ENCODE measurements around the gene SLC17A7. TPM values are rescaled to one million over a fixed set of nuclear protein-coding genes. Genes with fewer than 3 reads are reported as not detected.
"Not testable (repeated sequence)": the region's sequence is repeated elsewhere in the genome, so short reads cannot be mapped to it uniquely, and the experiment has no call there.

The SLC17A7 gene
- total RNA-seq, result not detected

DNA sequence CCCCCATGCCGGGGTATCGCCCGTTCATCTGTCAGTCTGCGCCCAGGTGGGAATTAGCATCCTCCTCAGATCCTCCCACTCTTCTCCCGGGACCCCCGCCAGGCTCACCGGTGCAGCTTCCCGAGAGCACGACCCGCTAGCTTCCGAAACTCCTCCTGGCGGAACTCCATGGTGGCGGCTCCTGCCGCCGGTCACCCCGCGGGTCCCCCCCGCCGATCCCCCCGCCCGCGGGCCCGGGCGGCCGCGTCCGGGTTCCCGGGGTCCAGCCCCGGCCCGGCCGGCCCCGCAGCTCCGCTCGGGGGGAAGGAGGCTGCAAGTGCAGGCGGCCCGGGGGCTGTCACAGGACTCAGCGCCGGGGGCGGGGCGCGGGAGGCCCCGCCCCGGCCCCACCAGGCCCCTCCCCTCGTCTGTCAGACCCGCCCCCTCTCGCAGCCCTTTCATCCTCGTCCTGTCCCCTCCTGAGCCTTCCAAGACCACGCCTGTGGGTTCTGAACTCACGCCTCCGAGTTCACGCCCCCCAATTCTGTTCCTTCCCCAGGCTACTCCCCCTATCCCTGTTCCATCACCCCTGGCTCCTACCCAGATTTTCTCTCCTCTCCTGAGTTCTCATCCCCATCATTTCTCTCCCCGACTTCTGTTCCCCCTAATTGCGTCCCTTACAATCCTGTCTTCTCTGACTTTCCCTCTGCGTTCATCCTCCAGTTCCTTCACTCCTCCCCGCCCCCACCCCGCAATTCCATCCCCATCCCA, at the start of gene SLC17A7:
SLC17A7 (minus strand) TSS at position 318 of the 750 bp plus-strand sequence; CDS start at position 170, 148 bp downstream.
- no peak for DNase-seq

DNA sequence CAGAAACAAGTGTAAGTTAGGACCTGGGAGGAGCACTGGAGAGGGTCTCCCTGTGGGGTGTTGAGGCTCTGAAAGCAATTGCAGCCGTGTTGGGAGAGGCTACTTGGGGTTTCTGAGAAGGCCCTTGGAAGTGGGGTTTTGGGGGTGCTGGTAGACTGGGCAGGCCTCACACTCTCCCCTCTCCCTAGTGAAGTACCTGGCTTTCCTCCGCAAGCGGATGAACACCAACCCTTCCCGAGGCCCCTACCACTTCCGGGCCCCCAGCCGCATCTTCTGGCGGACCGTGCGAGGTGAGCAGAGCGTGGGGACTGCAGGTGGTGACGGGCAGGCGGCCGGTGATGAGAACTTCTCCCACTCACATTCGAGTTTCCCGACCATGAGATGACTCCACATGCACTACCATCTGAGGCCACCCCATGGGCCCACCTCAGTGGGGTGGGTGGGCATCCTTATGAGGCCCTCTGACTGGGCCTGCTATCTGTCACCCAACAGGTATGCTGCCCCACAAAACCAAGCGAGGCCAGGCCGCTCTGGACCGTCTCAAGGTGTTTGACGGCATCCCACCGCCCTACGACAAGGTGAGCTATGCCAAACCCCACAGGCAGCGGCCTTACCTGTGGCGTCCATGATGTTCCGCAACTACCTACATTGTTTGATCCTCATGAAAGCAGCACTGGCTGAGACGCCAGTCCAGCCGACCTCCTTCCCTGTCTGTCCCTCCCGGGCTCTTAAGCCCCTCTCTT, 49.1 kb upstream of the SLC17A7 start:
- no peak for DNase-seq

DNA sequence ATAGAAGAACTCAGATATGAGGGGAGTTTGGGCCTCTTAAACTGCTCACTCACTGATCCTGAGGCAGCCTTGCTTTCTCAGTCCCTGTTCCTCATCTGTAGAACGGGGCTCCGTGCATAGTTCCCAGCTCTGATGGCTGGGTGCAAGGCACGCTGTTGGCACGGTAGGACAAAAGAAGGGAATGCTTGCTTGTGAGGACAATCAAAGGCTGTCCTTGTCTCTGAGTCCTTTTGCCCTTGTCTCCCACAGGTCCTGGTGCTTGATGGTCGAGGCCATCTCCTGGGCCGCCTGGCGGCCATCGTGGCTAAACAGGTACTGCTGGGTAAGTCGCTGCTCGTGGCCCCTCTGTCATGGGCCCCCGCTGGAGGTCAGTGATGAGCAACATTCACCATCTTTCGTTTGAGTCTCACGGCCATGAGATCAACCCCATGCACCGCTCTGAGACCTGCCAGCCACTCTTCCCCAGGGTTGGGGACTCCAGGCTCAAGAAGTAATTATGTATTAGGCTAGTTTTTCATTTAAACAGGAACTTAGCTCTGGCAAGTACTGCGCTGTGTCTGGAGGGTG, 48.4 kb upstream of the SLC17A7 start:
- DNase-seq, result no peak

- DNase-seq, result no peak
Observed at GRCh38 chr19:49488863-49489537, 47.7 kb upstream of the SLC17A7 start.

DNA sequence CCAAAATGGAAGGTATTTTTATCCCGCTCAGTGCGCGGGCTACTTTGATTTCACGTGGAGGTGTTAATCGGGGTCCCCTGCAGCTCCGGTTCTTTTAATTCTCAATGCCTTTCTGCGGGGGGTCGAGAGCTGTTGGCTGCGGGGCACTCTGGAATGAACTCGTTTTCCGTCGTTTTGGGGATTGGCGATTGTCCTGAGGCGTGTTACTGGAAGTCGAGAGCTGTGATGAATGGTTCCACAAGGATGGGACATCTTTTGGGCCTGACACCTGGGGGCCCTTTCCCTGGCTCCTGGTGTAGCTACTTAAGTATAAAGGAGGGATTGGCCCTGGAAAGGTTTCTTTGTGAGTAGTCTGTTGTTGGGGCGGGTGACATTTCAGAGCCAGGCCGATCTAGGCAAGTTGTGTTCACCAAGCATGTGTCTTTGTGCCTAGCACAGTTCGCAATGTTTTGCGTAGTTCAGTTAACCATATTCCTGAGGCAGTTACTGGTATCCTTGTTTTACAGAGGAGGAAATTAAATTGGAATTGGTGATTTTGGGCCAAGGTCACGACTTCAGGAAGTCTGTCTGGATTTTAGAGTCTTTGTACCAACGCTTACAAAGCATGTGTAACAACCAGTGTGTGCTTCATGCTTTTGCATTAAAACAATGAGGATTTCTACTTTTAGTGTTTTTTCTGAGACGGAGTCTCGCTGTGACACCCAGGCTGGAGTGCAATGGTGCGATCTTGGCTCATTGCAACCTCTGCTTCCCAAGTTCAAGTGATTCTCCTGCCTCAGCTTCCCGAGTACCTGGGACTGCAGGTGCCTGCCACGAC, 46.9 kb upstream of the SLC17A7 start:
- DNase-seq, result no peak

DNA sequence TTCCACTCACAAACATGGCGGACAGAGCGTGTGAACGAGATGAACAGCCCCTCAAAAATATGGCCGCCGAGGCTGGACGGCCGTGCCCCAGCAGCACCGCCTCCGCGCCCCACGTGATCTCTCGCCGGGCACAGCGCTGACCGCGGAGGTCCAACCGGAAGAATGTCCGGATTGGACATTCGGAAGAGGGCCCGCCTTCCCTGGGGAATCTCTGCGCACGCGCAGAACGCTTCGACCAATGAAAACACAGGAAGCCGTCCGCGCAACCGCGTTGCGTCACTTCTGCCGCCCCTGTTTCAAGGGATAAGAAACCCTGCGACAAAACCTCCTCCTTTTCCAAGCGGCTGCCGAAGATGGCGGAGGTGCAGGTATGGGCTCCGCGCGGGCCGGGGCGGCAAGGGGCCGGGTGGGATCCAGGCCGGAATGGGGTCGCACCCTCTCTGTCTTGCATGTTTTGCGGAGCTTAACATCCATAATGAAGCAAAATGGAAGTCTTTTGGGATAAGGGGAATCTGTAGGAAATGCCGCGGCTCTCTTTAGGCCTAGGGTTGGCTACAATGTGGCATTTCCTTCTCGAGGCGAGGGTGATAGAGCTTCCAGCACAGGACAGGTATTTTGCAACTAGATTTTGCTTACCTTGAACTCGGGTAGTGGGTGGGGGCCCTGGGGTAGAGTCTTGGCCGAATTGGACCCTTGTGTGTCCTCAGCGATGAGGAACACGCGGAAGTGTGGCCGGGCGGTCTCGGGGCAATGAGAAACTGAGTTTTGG, 46.1 kb upstream of the SLC17A7 start, which contains the start of gene RPL13A:
RPL13A (plus strand) TSS at position 332 of the 769 bp plus-strand sequence; CDS start at position 354, 22 bp downstream.
- DNase-seq, result peak; percentile 99

- no peak for DNase-seq
Observed at GRCh38 chr19:49486710-49487276, 45.5 kb upstream of the SLC17A7 start.

DNA sequence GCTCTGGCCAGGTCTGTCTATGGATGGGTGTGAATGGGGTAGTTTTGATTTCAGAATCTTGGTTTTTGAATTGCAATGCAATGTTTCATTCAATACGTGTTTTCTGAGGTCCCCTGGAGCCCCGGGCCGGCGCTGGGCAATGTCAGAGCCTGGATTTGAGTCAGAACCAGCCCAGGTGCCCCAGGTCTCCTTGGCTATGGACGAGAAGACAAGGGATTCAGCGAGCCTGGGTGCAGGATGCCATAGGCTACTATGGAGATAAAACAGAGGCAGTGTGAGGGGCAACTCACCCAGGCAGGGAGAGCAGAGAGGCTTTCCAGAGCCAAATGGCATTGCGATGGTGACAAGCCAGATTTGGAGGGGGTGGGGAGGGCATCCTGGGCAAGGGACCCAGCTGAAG, 44.9 kb upstream of the SLC17A7 start:
- DNase-seq, result no peak

DNA sequence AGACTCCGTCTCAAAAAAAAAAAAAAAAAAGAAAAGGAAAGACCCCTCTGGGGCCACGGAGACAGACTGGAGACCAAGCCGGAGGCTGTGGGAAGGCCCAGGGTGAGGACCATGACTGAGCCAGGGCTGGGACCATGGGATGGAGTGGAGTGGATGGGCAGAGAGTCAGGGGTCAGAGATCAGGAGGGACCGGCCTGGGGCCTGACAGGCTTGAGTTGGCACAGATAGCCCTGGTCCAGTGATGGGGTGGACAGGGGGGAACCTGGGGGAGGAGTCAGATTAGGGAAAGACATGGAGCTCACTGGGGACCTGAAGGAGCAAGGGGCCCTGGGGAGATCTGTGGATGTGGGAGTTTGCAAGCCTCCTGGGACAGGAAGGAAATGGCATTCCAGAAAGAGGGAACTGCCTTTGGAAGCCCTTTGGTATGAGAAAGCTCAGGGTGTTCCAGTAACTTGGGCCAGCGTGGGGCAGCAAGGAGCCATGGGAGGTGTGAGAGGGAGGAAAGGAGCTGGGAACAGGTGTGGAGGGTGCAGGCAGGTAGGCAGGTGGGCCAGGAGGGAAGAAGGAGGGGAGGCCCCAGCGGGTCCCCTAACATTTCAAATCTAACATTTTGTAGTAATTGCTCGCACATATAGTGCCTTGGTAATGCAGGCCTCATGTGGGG, 39.8 kb upstream of the SLC17A7 start:
- no peak for DNase-seq

DNA sequence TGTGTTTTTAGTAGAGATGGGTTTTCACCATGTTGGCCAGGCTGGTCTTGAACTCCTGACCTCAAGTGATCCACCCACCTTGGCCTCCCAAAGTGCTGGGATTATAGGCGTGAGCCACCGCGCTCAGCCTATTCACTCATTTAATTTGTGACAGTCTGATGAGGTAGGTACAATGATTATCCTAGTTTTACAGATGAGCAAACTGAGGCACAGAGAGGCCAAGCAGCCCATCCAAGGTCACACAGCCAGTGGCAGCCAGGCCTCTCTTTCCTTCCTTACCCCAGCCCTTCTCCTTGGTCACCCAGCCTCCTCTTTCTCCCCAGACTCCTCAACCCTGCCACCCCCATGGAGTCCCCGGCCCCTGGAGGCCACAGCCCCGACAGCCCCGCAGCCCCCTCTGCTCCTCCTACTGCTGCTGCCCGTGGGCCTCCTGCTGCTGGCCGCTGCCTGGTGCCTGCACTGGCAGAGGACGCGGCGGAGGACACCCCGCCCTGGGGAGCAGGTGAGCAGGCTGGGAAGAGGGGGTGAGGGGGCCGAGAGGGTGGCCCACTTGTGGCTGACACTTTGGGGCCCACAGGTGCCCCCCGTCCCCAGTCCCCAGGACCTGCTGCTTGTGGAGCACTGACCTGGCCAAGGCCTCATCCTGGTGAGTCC, 38.8 kb upstream of the SLC17A7 start:
- no peak for DNase-seq

DNA sequence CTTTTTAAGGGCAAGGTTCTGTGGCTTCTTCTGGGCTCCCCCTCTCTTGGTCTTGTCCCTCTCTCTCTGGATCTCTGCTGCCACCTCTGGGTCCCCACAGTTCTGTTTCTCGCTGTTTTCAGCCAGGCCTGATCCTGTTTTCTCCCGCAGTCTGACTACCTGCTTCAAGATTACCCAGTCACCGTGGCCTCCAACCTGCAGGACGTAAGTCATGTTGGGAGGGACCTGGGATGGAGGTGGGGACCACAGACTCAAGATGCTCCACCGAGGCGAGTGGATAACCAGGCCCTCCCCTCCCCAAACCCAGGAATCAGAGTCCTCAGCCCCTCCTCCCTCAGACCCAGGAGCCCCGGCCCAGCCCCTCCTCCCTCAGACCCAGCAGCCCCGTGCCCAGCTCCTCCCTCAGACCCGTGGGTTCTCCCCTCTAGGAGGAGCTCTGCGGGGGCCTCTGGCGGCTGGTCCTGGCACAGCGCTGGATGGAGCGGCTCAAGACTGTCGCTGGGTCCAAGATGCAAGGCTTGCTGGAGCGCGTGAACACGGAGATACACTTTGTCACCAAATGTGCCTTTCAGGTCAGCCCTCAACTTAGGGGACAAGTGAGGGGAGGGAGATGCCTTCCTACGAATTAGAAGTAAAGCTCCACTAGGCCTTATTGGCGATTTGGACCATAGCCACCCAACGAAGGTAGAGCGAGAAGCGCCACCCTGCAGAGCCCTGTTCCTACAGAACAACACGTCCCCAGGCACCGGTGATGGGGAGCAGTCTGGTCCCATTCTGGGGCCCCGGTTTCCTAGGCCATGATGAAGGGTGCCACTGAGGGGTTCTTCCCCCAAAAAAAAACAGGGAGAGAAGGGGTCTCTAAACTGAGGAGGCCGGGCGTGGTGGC, 34.9 kb upstream of the SLC17A7 start:
- peak; percentile 53 for DNase-seq

DNA sequence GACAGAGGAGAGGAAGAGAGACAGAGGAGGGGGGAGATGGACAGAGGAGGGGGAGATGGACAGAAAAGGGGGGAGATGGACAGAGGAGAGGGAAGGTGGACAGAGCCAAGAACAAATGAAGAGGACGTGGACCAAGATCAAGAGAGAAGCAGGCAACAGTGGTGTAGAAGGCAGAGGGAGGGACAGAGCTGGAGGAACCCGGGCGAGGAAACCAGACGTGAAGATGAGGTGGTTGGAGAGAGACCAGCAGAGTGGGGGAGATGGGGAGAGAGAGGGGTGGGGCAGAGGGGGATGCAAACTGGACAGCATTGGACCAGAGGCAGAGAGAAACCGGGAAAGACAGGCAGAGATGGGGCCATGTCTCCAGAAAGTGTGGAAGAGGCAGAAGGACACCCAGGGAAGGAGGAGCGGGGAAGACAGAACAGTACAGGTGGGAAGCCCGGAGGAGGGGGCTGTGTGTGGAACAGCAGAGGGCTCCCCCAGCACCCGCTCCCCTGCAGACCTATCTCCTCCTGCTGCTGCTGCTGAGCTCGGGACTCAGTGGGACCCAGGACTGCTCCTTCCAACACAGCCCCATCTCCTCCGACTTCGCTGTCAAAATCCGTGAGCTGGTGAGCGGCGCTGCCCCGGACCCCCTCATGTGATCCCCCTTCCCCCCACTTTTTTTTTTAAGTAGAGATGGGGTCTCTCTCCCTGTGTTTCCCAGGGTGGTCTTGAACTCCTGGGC, 34.0 kb upstream of the SLC17A7 start:
- DNase-seq, result no peak

DNA sequence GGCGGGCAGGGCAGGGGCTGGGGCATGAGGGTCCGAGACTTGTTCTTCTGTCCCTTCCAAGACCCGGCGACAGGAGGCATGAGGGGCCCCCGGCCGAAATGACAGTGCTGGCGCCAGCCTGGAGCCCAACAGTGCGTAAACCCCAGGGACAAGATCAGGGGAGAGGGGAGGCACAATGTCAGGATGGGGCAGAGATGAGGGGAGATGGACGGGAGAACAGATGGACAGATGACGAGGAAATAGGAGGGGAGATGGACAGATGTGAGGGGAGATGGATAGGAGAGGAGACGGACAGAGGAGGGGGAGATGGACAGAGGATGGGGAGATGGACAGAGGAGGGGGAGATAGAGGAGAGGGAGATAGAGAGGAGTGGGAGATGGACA, 33.2 kb upstream of the SLC17A7 start:
- DNase-seq, result no peak

DNA sequence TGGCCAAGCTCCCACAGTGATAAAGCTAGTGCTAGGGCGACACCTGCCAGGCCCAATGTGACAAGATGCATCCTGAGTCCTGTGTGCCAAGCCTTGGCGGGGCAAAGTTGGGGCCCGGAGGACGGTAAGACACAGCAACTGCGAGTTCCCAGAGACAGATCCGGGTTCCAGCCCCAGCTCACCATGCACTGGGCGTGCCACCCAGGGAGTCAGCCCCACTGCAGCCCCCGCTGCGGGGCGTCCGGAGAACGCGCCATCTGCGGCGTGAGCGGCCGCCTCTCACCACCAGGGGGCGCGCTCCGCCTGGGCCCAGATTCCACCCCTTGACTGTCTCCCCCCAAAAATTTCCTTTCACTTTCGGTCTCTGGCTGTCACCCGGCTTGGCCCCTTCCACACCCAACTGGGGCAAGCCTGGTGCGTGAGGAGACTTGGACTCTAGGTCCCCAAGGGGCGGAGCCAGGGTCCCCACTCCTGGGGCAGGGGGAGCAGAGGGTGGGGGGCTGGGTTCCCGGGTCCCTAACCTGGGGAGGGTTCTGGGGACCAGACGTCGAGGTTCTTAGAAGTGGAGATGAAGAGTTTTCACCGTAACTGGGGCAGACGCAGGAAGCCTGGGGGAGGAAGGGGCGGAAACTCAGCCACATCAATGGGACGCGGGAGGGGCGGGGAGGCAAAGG, 32.7 kb upstream of the SLC17A7 start, which contains the start of gene FLT3LG:
FLT3LG (plus strand) TSS at position 348 of the 674 bp plus-strand sequence. CDS start 425 bp downstream, outside the sequence.
- peak; percentile 85 for DNase-seq

DNA sequence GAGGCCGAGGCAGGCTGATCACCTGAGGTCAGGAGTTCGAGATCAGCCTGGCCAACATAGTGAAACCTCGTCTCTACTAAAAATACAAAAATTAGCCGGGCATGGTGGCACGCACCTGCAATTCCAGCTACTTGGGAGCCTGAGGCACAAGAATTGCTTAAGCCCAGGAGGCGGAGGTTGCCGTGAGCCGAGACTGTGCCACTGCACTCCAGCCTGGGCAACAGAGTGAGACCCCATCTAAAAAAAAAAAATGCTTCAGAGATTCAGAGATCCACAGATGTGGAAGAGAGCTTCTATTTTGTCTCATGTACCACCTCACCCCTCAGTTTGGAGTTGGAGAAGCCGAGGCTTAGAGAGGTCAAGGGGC, 32.2 kb upstream of the SLC17A7 start:
- not testable (repeated sequence) for DNase-seq

GRCh38 chr19:49472936-49473335, 31.6 kb upstream of the SLC17A7 start:
- no peak for DNase-seq

GRCh38 chr19:49470615-49470978, 29.3 kb upstream of the SLC17A7 start:
- no peak for DNase-seq

Measured in effector CD4-positive, alpha-beta T cell (primary cell).